PC-9 (cell line): ENCODE data around the gene TMPRSS11E. TPM values are rescaled to one million over a fixed set of nuclear protein-coding genes. Genes with fewer than 3 reads are reported as not detected.

ENCODE experiments used
- BruUV-seq: library from RNA; stranded (reverse); fragments of 400-500 nt; replicated peaks from 2 replicates; lab custom pipeline; 2021; lab: Mats Ljungman, UMichigan
- CTCF ChIA-PET: fragments of 300-600 bp; sonication (Branson Sonifier 250); formaldehyde crosslinking; loops from one replicate; lab custom pipeline; 2022; ENCODE audit warnings: antibody characterized with exemption; lab: Charles Lee
- POLR2A ChIA-PET: fragments of 300-600 bp; sonication (Branson Sonifier 250); formaldehyde crosslinking; loops from one replicate; lab custom pipeline; 2022; ENCODE audit warnings: antibody characterized with exemption; ENCODE audit not compliant: unreplicated experiment; lab: Charles Lee
- DNase-seq, 2 experiments: peaks; one replicate each; pipeline versions ENCODE4 v3.0.0 to v3.0.0-alpha.2; 2015 to 2022; ENCODE audit warnings: mixed read lengths in 1 of 2
- H2AFZ ChIP-seq: fragments of 200-600 bp; sonication (generic); 2 replicates; pipeline ENCODE4 v1.8.1; 2017; ENCODE audit warnings: antibody characterized with exemption
- H3F3A ChIP-seq: fragments of 200-600 bp; sonication (generic); 2 replicates; pipeline ENCODE4 v1.8.1; 2017; ENCODE audit warnings: antibody characterized with exemption, mild to moderate bottlenecking, low read depth; ENCODE audit not compliant: insufficient read depth
- H3K27ac ChIP-seq: fragments of 200-600 bp; sonication (generic); 2 replicates; pipeline ENCODE4 v1.6.1; 2016; ENCODE audit warnings: mixed run types
- H3K27me3 ChIP-seq: fragments of 200-600 bp; sonication (generic); 2 replicates; pipeline ENCODE4 v1.6.1; 2016; ENCODE audit warnings: low read depth, mixed run types; ENCODE audit not compliant: insufficient read depth
- H3K36me3 ChIP-seq: fragments of 200-600 bp; sonication (generic); 2 replicates; pipeline ENCODE4 v1.6.1; 2016; ENCODE audit warnings: low read depth, mixed run types
- H3K4me1 ChIP-seq: fragments of 200-600 bp; sonication (generic); replicated peaks from 2 replicates; pipeline ENCODE4 v1.6.1; 2016; ENCODE audit warnings: mixed run types; ENCODE audit not compliant: insufficient read depth
- H3K4me2 ChIP-seq: fragments of 200-600 bp; sonication (generic); 2 replicates; pipeline ENCODE4 v1.6.1; 2017; ENCODE audit warnings: mixed run types
- H3K4me3 ChIP-seq: fragments of 200-600 bp; sonication (generic); 2 replicates; pipeline ENCODE4 v1.6.1; 2016; ENCODE audit warnings: mixed run types
- H3K79me2 ChIP-seq: fragments of 200-600 bp; sonication (generic); 2 replicates; pipeline ENCODE4 v1.6.1; 2017; ENCODE audit warnings: low read depth, mixed run types
- H3K9me2 ChIP-seq: fragments of 200-600 bp; sonication (generic); 2 replicates; pipeline ENCODE4 v1.8.1; 2017; ENCODE audit warnings: mild to moderate bottlenecking; ENCODE audit not compliant: insufficient read depth
- H3K9me3 ChIP-seq: fragments of 200-600 bp; sonication (generic); 2 replicates; pipeline ENCODE4 v1.8.1; 2016; ENCODE audit warnings: low read depth; ENCODE audit not compliant: insufficient read depth
- H4K20me1 ChIP-seq: fragments of 200-600 bp; sonication (generic); 2 replicates; pipeline ENCODE4 v1.8.1; 2017; ENCODE audit not compliant: insufficient read depth
- CTCF ChIP-seq: fragments of 200-600 bp; sonication (generic); conservative IDR thresholded peaks from 2 replicates; pipeline ENCODE4 v1.6.1; 2017; ENCODE audit warnings: mixed run types, antibody characterized with exemption, mild to moderate bottlenecking, moderate library complexity
- EZH2 ChIP-seq: fragments of 200-600 bp; sonication (generic); IDR thresholded peaks from 2 replicates; pipeline ENCODE4 v1.8.0; 2017; ENCODE audit warnings: antibody characterized with exemption, low read depth
- intact Hi-C: fragments of 100-400 bp; cut with micrococcal nuclease; formaldehyde crosslinking; loops from one replicate; pipeline ENCODE4 v1.10.0; 2022; ENCODE audit not compliant: unreplicated experiment
- total RNA-seq: library from RNA; stranded (reverse); gene quantifications from 2 replicates; pipeline ENCODE4 v1.2.3, GENCODE V29; 2021

The TMPRSS11E gene
- total RNA-seq, 1 experiment from 2014 or later = not detected

DNA sequence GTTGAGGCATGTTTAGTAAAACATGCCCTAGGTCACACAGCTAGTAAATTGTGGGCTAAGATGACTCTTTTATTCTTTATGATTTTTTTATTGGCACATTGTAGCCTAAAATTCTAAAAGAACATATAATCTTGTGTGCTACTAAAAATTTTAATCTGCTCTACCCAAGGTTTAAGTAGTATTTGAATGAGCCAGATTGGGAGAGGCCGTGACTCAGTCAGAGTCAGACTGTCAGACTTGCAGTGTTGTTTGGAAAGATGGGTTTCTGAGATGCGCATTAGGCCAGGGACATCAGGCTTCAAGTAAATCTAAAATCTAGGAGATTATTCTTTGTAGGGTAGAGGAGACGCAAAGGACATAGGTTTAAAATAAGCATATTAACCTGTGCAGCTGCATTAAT lies 30.7 kb upstream of the TMPRSS11E start:
- no peak overlapping the region for H3K4me2 ChIP-seq
- peaks cover 8% of the 10 kb centered on the region; the same call in 1 of the 2 replicates for H3K4me1 ChIP-seq

GRCh38 chr4:68426516-68426915 lies 20.7 kb upstream of the TMPRSS11E start:
- no peak overlapping the region for H3K4me2 ChIP-seq
- no peak overlapping the region for H2AFZ ChIP-seq
- H3K79me2 ChIP-seq = no peaks in the 10 kb centered on the region
- H3K4me3 ChIP-seq = no peak overlapping the region
- no peaks in the 10 kb centered on the region for H3K9me2 ChIP-seq
- no peaks in the 10 kb centered on the region for H3K36me3 ChIP-seq
- H3K27ac ChIP-seq = no peak overlapping the region
- no peaks in the 10 kb centered on the region for H3K27me3 ChIP-seq
- intact Hi-C loops = no loop called here
- H3K4me1 ChIP-seq = no peaks in the 10 kb centered on the region
- no peak for DNase-seq
- H3F3A ChIP-seq = no peaks in the 10 kb centered on the region
- TF ChIP-seq CTCF (no peak), EZH2 (no peak)
- ChIA-PET CTCF (no interaction called here), POLR2A (no interaction called here)
- BruUV-seq = no TSS peak
- H3K9me3 ChIP-seq = no peaks in the 10 kb centered on the region
- no peaks in the 10 kb centered on the region for H4K20me1 ChIP-seq

More for the DNA sequence above, 30.7 kb upstream of the TMPRSS11E start:
- intact Hi-C loops = no loop called here
- Histone ChIP-seq H3K4me3 (no peak overlapping the region), H2AFZ (no peak overlapping the region), H3K27me3 (no peaks in the 10 kb centered on the region), H3K9me3 (no peaks in the 10 kb centered on the region), H3K27ac (no peak overlapping the region), H3F3A (no peaks in the 10 kb centered on the region), H3K79me2 (no peaks in the 10 kb centered on the region), H4K20me1 (no peaks in the 10 kb centered on the region), H3K36me3 (no peaks in the 10 kb centered on the region), H3K9me2 (no peaks in the 10 kb centered on the region)
- BruUV-seq = no TSS peak
- CTCF ChIA-PET = no interaction called here
- no peak for TF ChIP-seq CTCF
- no peak for DNase-seq
- POLR2A ChIA-PET = no interaction called here

DNA sequence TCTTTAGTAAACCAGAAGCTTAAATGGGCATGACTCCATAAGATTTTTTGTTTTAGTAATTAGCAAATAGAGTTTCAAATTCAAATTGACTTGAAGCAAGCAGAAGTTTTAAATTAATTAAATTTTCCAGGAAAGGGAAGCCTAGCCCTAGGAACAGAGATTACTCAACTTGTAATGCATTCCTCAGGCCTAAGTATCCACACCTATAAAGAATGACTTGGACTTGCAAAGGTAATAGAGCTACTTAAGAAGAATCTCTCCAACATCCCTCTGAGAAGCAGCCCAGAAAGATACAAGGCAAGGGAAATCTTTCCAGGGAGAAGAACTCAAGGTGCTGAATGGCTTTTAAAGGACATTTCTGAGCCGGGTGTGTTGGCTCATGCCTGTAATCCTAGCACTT lies 16.9 kb upstream of the TMPRSS11E start:
- Histone ChIP-seq H3K4me3 (no peak overlapping the region), H3F3A (no peaks in the 10 kb centered on the region), H3K4me1 (no peaks in the 10 kb centered on the region), H3K27ac (no peak overlapping the region), H3K9me3 (no peaks in the 10 kb centered on the region), H2AFZ (no peak overlapping the region), H3K79me2 (no peaks in the 10 kb centered on the region), H3K9me2 (no peaks in the 10 kb centered on the region), H3K36me3 (no peaks in the 10 kb centered on the region), H4K20me1 (no peaks in the 10 kb centered on the region), H3K27me3 (no peaks in the 10 kb centered on the region), H3K4me2 (no peak overlapping the region)
- TF ChIP-seq CTCF = no peak
- no peak for TF ChIP-seq EZH2
- intact Hi-C loops = no loop called here
- ChIA-PET CTCF (no interaction called here), POLR2A (no interaction called here)
- DNase-seq = no peak
- BruUV-seq = no TSS peak
